ENCODE results near the gene SNRNP40.

The SNRNP40 gene

GRCh38 chr1:31249854-31250253, 46.7 kb downstream of the SNRNP40 start:
- no peak for ATAC-seq
- TF ChIP-seq, protein P1, sequence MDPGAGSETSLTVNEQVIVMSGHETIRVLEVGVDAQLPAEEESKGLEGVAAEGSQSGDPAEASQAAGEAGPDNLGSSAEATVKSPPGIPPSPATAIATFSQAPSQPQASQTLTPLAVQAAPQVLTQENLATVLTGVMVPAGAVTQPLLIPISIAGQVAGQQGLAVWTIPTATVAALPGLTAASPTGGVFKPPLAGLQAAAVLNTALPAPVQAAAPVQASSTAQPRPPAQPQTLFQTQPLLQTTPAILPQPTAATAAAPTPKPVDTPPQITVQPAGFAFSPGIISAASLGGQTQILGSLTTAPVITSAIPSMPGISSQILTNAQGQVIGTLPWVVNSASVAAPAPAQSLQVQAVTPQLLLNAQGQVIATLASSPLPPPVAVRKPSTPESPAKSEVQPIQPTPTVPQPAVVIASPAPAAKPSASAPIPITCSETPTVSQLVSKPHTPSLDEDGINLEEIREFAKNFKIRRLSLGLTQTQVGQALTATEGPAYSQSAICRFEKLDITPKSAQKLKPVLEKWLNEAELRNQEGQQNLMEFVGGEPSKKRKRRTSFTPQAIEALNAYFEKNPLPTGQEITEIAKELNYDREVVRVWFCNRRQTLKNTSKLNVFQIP (CRISPR knock-in tag; IDR thresholded peaks at IDR 0.05; ENCODE audit: borderline replicate concordance, low read depth), result no peak
- TF ChIP-seq SNAI2 (CRISPR knock-in tag; IDR thresholded peaks at IDR 0.05) (no peak), TCF4 (CRISPR knock-in tag; IDR thresholded peaks at IDR 0.05; ENCODE audit: borderline replicate concordance) (no peak)

- TF ChIP-seq TOX (CRISPR knock-in tag; IDR thresholded peaks at IDR 0.05; ENCODE audit: borderline replicate concordance) (no peak), ESRRG (CRISPR knock-in tag; IDR thresholded peaks at IDR 0.05) (no peak), PPARA (CRISPR knock-in tag; IDR thresholded peaks at IDR 0.05; ENCODE audit: borderline replicate concordance) (no peak), ZNF565 (CRISPR knock-in tag; conservative IDR thresholded peaks at IDR 0.05; ENCODE audit: low read depth) (no peak), TSHZ2 (CRISPR knock-in tag; IDR thresholded peaks at IDR 0.05) (no peak), ZFP3 (CRISPR knock-in tag; IDR thresholded peaks at IDR 0.05) (no peak), TCF4 (CRISPR knock-in tag; IDR thresholded peaks at IDR 0.05; ENCODE audit: borderline replicate concordance) (no peak), ZC3H10 (CRISPR knock-in tag; IDR thresholded peaks at IDR 0.05) (no peak), CSRNP3 (CRISPR knock-in tag; IDR thresholded peaks at IDR 0.05) (no peak), RARB (CRISPR knock-in tag; IDR thresholded peaks at IDR 0.05) (no peak), ISL1 (CRISPR knock-in tag; IDR thresholded peaks at IDR 0.05) (no peak), CSDC2 (CRISPR knock-in tag; IDR thresholded peaks at IDR 0.05) (no peak), OSR1 (CRISPR knock-in tag; IDR thresholded peaks at IDR 0.05) (no peak), PATZ1 (CRISPR knock-in tag; IDR thresholded peaks at IDR 0.05; ENCODE audit: borderline replicate concordance) (no peak), GLIS3 (CRISPR knock-in tag; IDR thresholded peaks at IDR 0.05) (no peak)
- TF ChIP-seq, protein P2, sequence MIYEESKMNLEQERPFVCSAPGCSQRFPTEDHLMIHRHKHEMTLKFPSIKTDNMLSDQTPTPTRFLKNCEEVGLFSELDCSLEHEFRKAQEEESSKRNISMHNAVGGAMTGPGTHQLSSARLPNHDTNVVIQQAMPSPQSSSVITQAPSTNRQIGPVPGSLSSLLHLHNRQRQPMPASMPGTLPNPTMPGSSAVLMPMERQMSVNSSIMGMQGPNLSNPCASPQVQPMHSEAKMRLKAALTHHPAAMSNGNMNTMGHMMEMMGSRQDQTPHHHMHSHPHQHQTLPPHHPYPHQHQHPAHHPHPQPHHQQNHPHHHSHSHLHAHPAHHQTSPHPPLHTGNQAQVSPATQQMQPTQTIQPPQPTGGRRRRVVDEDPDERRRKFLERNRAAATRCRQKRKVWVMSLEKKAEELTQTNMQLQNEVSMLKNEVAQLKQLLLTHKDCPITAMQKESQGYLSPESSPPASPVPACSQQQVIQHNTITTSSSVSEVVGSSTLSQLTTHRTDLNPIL (CRISPR knock-in tag; IDR thresholded peaks at IDR 0.05; ENCODE audit: low read depth), result no peak
- no peak for ATAC-seq
Measured at GRCh38 chr1:31248276-31248675, 48.3 kb downstream of the SNRNP40 start.

- TF ChIP-seq ZFP30 (CRISPR knock-in tag; IDR thresholded peaks at IDR 0.05), result no peak
Measured at GRCh38 chr1:31244326-31244725, 52.3 kb downstream of the SNRNP40 start.

GRCh38 chr1:31243501-31244286, 52.9 kb downstream of the SNRNP40 start:
- TF ChIP-seq GLIS3 (CRISPR knock-in tag; IDR thresholded peaks at IDR 0.05) (no peak), OSR1 (CRISPR knock-in tag; IDR thresholded peaks at IDR 0.05) (no peak)
- ATAC-seq, result no peak

More at GRCh38 chr1:31244326-31244725, 52.3 kb downstream of the SNRNP40 start:
- ATAC-seq, result no peak

Data from SK-N-SH treated with all-trans-retinoic acid at 6 μM for 48 hours (cell line).